GM12872 (cell line): Measurements from ENCODE around the gene GDPGP1.

Experiments
- CTCF ChIP-seq: IDR thresholded peaks from 3 replicates; pipeline ENCODE4 v1.5.1; 2011; ENCODE audit warnings: low read depth, mild to moderate bottlenecking, low read length, moderate library complexity; ENCODE audit not compliant: insufficient read depth

The GDPGP1 gene

GRCh38 chr15:90214553-90215196, 19.3 kb upstream of the GDPGP1 start:
- TF ChIP-seq CTCF: 0 out of 3 replicates have a peak, but pooled peaks have one; percentile 23

GRCh38 chr15:90217671-90218394, 16.2 kb upstream of the GDPGP1 start:
- no peak for TF ChIP-seq CTCF

GRCh38 chr15:90219421-90220141, 14.4 kb upstream of the GDPGP1 start:
- TF ChIP-seq CTCF: peak; percentile 84

GRCh38 chr15:90221246-90221900, 12.6 kb upstream of the GDPGP1 start:
- TF ChIP-seq CTCF: peak; percentile 85

GRCh38 chr15:90222547-90222946, 11.5 kb upstream of the GDPGP1 start:
- TF ChIP-seq CTCF: no peak

GRCh38 chr15:90223441-90224165, 10.4 kb upstream of the GDPGP1 start:
- TF ChIP-seq CTCF: no peak
